Central memory CD8-positive, alpha-beta T cell (primary cell): ENCODE results near the gene TPRKB.
A peak's percentile ranks its signal among the peaks of the same experiment; 100 is the strongest.
"Not testable (repeated sequence)": the region's sequence is repeated elsewhere in the genome, so short reads cannot be mapped to it uniquely, and the experiment has no call there.

Experiments
- ATAC-seq: fragments of 150-1000 bp; cut with Tn5 transposase; replicated peaks from 2 replicates; pipeline ENCODE4 v1.10.0; 2022; ENCODE audit warnings: mild to moderate bottlenecking, moderate FRiP score, moderate number of reproducible peaks; ENCODE audit not compliant: poor library complexity, severe bottlenecking; ENCODE audit errors: extremely low read depth
- DNase-seq, 2 donors: peaks; one replicate each; pipeline ENCODE4 v3.0.0; 2021; ENCODE audit warnings: low spot score in 2 of 2
- H3K27ac Mint-ChIP-seq: one replicate; pipeline ENCODE4 v1.8.0; 2022; ENCODE audit warnings: low read depth, mild to moderate bottlenecking, moderate library complexity, mixed read lengths
- H3K27me3 Mint-ChIP-seq: one replicate; pipeline ENCODE4 v1.8.0; 2022; ENCODE audit warnings: mixed read lengths
- H3K36me3 Mint-ChIP-seq: one replicate; pipeline ENCODE4 v1.8.0; 2022; ENCODE audit warnings: mild to moderate bottlenecking, moderate library complexity, mixed read lengths; ENCODE audit not compliant: insufficient read depth
- H3K4me1 Mint-ChIP-seq: one replicate; pipeline ENCODE4 v1.8.0; 2022; ENCODE audit warnings: mixed read lengths
- H3K4me3 Mint-ChIP-seq: one replicate; pipeline ENCODE4 v1.8.0; 2022; ENCODE audit warnings: mild to moderate bottlenecking, moderate library complexity, mixed read lengths
- H3K9me3 Mint-ChIP-seq: one replicate; pipeline ENCODE4 v1.8.0; 2022; ENCODE audit warnings: mixed read lengths

TPRKB gene

DNA sequence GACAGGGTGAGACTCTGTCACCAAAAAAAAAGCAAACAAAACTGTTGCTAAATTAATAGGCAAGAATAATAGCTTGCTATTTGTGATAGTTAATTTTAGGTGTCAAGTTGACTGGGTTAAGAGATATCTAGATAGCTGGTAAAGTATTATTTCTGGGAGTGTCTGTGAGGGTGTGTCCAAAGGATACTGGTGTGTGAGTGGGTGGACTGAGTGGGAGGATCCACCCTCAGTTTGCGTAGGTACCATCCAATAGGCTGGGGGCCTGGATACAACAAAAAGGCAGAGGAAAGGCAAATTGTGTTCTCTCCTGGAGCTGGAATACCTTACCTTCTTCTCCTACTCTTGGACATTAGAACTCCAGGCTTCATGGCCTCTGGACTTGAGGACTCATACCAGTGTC, 27.8 kb upstream of the TPRKB start:
- peaks cover 75% of the 10 kb centered on the region for H3K36me3 Mint-ChIP-seq
- H3K27me3 Mint-ChIP-seq, result no peaks in the 10 kb centered on the region
- ATAC-seq (no peak), DNase-seq (no peak)
- H3K4me1 Mint-ChIP-seq, result peaks cover 9% of the 10 kb centered on the region
- H3K9me3 Mint-ChIP-seq, result no peaks in the 10 kb centered on the region
- H3K27ac Mint-ChIP-seq, result no peak overlapping the region
- H3K4me3 Mint-ChIP-seq, result no peak overlapping the region

DNA sequence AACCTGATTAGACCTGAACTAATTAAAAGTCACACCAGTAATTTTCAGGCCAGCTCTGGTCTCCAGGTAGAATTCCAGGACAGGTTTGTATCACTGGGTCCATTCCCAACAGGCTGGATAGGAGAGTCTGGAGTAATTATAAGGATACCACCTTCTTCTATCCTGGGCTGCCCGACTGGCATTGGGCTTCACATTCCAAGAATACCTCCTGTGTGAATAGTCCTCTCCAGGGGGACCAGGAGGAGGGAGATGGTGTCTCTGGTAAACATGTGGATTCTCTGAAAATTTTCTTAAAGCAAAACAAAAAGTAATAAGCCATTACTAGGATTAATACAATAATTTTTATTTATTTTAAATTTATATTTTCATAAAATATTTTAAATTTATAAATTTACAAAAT, 25.4 kb upstream of the TPRKB start:
- H3K27ac Mint-ChIP-seq, result peak overlapping the region; percentile 32
- DNase-seq (no peak), ATAC-seq (no peak)
- peaks cover under 1% of the 10 kb centered on the region for H3K4me1 Mint-ChIP-seq
- no peaks in the 10 kb centered on the region for H3K27me3 Mint-ChIP-seq
- no peak overlapping the region for H3K4me3 Mint-ChIP-seq
- peaks cover 64% of the 10 kb centered on the region for H3K36me3 Mint-ChIP-seq
- no peaks in the 10 kb centered on the region for H3K9me3 Mint-ChIP-seq

DNA sequence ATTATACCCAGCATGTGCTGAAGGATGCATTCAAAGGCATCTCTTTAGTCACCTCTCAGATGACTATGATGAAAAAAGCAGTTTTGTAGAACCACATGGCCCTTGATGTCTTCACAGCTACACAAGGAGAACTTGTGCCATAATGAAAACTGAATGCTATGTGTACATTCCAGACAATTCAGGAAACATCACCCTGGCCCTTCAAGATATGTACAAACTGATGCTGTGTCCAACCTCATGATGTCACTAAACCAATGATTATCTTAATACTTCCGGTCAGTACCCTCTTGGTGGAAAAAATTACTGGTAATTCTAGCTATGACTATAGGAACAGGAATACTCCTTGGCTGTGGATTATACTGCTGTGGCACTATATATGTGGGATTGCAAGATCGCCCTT, 22.8 kb upstream of the TPRKB start:
- Mint-ChIP-seq H3K27me3 (no peaks in the 10 kb centered on the region), H3K4me1 (no peaks in the 10 kb centered on the region), H3K36me3 (peaks cover 54% of the 10 kb centered on the region), H3K27ac (no peak overlapping the region), H3K9me3 (no peaks in the 10 kb centered on the region), H3K4me3 (no peak overlapping the region)
- ATAC-seq (no peak), DNase-seq (no peak)

DNA sequence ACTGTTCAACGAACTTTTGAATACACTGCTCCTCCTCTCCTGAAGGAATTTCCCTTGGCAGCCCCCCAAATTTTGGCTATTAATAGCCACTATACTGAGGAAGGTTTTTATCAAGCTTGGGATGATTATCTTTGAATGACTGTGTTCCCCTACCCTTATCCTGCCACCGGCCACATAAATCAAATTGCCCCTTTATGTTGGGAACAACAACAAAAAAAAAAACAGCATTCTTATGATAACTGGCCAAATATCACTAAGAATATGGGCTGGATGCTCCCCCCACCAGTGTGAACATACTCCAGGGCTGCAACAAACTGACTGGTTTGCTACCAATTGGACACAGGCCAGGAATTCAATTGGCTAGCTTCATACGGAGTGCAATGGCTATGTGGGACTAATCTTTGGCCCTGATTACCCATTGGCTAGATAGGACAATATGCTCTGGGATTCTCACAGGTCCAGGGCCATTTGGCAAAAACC, 22.2 kb upstream of the TPRKB start:
- Mint-ChIP-seq H3K27ac (no peak overlapping the region), H3K4me3 (no peak overlapping the region), H3K4me1 (peaks cover 3% of the 10 kb centered on the region), H3K9me3 (peaks cover 3% of the 10 kb centered on the region), H3K27me3 (no peaks in the 10 kb centered on the region), H3K36me3 (peaks cover 56% of the 10 kb centered on the region)
- ATAC-seq, result no peak
- DNase-seq, result no peak

DNA sequence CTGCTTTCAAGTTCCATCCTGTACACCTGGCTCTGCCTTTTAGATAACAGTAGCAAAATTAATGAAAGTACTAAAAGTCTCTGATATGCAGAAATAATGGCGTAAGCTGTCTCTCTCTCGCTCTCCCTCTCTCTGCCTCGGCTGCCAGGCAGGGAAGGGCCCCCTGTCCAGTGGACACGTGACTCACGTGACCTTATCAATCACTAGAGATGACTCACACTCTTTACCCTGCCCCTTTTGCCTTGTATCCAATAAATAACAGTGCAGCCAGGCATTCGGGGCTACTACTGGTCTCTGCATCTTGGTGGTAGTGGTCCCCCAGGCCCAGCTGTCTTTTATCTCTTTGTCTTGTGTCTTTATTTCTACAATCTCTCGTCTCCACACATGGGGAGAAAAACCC, 17.2 kb upstream of the TPRKB start:
- H3K36me3 Mint-ChIP-seq, result peaks cover 33% of the 10 kb centered on the region
- H3K9me3 Mint-ChIP-seq, H3K4me3 Mint-ChIP-seq, ATAC-seq, H3K27ac Mint-ChIP-seq, H3K4me1 Mint-ChIP-seq, H3K27me3 Mint-ChIP-seq, DNase-seq: not testable (repeated sequence)

DNA sequence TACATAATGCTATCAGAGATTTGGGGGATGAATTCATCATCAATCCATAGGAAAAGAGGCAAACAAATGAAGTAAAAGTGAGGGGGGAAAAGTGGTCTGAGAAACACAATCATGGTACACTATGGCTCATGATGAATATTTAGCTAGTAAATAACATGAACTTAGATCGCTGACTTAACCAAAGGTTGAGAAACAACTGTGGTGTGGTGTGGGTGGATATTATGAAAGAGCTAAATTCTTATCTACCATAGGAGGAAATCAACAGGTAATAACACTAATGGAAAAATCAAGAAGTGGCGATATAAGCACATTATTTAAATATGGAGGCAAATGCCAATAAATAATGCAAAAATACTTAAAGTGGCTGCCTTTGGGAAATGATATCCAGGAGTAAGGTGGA, 12.2 kb upstream of the TPRKB start:
- H3K4me3 Mint-ChIP-seq, result no peak overlapping the region
- H3K36me3 Mint-ChIP-seq, result peaks cover 22% of the 10 kb centered on the region
- peaks cover 2% of the 10 kb centered on the region for H3K4me1 Mint-ChIP-seq
- H3K9me3 Mint-ChIP-seq, result peaks cover 2% of the 10 kb centered on the region
- H3K27me3 Mint-ChIP-seq, result no peaks in the 10 kb centered on the region
- DNase-seq (no peak), ATAC-seq (no peak)
- no peak overlapping the region for H3K27ac Mint-ChIP-seq

DNA sequence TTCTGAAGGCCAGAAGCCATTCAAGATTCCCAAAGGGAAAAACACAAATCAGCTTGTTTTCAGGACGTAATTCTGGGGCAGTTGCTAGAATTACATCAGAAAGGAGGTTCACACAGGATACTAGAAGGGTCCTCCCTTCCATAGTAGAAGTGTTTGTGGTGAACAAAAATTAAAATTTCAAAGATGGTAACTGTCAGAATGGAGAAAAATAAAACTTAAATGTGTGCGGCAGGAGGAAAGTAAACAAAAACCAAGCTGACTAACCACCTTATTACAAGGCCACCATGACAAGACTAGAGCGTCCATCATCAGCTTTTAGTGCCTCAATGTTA, 9.7 kb upstream of the TPRKB start:
- DNase-seq (no peak), ATAC-seq (no peak)
- H3K36me3 Mint-ChIP-seq, result peaks cover 17% of the 10 kb centered on the region
- H3K27ac Mint-ChIP-seq, result no peak overlapping the region
- H3K4me3 Mint-ChIP-seq, result no peak overlapping the region
- no peaks in the 10 kb centered on the region for H3K9me3 Mint-ChIP-seq
- H3K4me1 Mint-ChIP-seq, result no peaks in the 10 kb centered on the region
- H3K27me3 Mint-ChIP-seq, result no peaks in the 10 kb centered on the region

DNA sequence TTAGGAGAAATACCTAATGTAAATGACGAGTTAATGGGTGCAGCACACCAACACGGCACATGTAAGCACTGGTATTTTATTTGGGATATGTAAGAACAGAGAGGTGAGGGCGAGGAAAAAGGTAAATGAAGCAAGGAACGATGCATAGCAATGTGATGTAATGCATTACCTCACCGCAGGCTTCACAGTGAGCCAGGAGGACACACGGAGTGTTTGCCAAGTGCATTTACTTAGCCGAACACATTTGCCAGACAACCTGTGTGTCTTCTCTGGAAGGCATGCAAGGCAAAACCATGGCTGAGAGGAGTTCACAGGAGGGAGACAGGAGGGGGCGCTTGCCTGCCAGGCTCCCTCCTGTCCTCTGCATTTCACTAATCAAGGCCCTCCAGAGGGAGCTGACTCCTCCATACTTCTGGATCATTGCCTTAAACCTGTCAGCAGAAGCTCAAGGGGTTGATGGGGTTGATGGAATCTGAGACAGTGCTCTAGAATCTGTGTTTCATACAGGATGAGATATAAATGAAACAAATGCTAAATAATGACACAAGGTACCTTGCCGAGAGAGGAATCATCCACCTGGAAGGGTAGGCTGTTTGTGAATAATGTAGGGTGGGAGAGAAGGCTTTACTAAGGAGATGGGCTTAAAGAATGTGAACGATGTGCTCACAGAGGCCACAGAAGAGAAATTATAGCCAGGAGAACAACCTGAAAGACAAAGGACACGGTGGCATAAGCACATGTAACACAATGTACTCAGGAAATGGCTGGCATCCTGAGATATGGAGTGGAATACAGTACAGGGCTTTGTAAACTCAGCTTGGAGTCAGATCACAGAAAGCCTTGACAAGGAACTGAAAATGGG, 9.1 kb upstream of the TPRKB start:
- H3K4me3 Mint-ChIP-seq, result no peak overlapping the region
- ATAC-seq, result no peak
- H3K9me3 Mint-ChIP-seq, result no peaks in the 10 kb centered on the region
- no peaks in the 10 kb centered on the region for H3K4me1 Mint-ChIP-seq
- H3K27me3 Mint-ChIP-seq, result no peaks in the 10 kb centered on the region
- no peak overlapping the region for H3K27ac Mint-ChIP-seq
- peaks cover 19% of the 10 kb centered on the region for H3K36me3 Mint-ChIP-seq
- DNase-seq, result no peak

DNA sequence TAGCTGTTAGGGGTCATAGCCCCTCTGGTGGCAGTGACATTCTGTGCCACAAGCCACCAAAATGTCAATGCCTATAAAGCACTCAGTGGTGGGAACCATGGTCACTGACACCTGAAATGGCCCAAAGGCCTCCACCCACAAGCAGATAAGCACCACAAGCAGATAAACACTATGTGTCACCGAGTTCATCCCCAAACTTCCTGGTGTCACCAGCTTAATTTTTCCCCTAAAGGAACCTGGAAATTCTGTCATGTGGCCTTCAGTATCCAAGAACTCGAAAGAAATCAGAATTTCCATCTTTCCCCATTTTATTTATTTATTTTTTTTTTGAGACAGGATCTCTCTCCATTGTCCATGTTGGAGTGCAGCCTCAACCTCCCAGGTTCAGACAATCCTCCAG, 3.6 kb upstream of the TPRKB start:
- peaks cover 18% of the 10 kb centered on the region for H3K4me1 Mint-ChIP-seq
- no peaks in the 10 kb centered on the region for H3K27me3 Mint-ChIP-seq
- no peak for ATAC-seq
- H3K9me3 Mint-ChIP-seq, result peaks cover 5% of the 10 kb centered on the region
- DNase-seq, result no peak
- H3K27ac Mint-ChIP-seq, result no peak overlapping the region
- peaks cover 20% of the 10 kb centered on the region for H3K36me3 Mint-ChIP-seq
- no peak overlapping the region for H3K4me3 Mint-ChIP-seq

DNA sequence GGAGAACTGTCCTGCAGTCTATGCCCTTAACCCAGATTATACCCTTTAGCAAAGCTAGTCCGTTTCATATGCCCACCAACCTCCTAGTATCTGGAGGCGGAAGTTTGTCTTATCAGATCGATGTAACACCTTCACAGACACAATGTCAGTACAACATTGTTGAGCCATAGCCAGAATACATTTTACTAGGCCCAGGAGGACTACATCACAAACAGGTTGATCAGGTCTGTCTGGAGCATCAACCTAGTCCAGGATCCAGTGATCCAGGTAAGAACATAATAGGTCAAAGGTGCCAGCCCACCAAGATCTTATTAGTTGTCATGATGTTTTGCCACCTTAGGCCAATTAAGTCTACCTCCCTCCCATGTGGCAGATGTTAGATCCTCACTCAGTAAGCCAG, 2.0 kb upstream of the TPRKB start:
- no peak overlapping the region for H3K27ac Mint-ChIP-seq
- H3K9me3 Mint-ChIP-seq, result peaks cover 5% of the 10 kb centered on the region
- no peak for ATAC-seq
- peaks cover 22% of the 10 kb centered on the region for H3K36me3 Mint-ChIP-seq
- H3K4me3 Mint-ChIP-seq, result no peak overlapping the region
- no peaks in the 10 kb centered on the region for H3K27me3 Mint-ChIP-seq
- peaks cover 18% of the 10 kb centered on the region for H3K4me1 Mint-ChIP-seq
- DNase-seq, result no peak

DNA sequence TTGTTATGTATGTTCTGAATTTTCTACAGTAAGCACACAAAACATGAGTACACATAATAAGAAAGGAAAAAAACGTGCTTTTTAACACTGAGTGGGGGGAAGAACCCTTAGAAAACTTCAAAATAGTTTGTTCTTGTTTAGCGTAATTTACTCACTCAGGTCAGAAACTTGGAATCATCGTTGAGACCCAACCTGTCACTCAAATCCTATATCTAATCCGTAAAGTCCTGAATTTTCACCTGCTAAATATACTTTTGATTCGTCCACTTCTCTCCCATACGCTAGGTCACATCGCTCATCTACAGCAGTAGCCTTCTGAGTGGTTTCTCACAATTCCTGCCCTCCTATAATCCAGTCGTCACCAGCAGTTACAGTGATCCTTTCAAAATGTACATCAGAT, 767 bp downstream of the TPRKB start:
- H3K4me3 Mint-ChIP-seq, result peak overlapping the region; percentile 92
- H3K36me3 Mint-ChIP-seq, result peaks cover 32% of the 10 kb centered on the region
- DNase-seq, result no peak
- ATAC-seq, result no peak
- peaks cover 5% of the 10 kb centered on the region for H3K9me3 Mint-ChIP-seq
- peaks cover 18% of the 10 kb centered on the region for H3K4me1 Mint-ChIP-seq
- H3K27me3 Mint-ChIP-seq, result no peaks in the 10 kb centered on the region
- peak overlapping the region; percentile 85 for H3K27ac Mint-ChIP-seq

DNA sequence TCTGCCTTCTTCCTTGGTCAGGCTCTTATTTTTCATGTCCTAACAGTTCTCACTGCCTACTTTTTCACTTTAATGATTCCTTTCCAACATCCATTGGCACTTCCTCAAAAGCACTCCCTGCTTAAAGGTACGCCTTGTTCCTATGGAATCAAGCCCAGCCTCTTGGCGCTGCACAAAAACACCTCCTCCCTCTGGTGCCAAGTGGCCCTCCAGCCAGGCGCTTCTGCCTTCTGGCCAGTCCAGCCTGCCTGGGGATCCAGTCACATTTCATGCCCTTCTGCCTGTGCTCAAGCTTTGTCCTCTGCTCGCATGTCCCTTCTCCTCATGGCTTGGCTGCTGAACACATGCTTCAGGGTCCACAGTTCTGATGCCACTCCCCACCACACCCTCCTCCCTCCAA, 6.3 kb downstream of the TPRKB start:
- ATAC-seq, result no peak

DNA sequence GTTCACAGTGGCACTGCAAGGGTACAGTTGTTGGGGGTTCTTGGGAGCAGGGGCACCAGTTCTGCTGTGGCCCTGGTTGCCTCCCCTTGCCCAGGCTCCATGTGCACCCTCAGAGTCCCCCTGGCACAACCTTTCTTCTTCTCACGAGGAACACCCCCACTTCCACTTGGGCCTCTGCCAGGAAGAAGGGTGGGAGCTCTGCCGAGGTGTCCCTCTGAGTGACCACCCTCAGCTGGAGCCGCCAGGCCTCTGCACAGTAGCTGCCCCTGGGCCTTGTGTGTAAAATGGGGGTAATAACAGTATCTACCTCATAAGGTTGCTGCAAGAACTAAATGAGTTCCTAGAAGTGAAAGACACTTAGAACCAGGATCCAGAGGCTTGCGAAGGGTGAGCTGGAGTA, 8.4 kb downstream of the TPRKB start:
- Mint-ChIP-seq H3K9me3 (no peaks in the 10 kb centered on the region), H3K27ac (no peak overlapping the region), H3K4me3 (no peak overlapping the region), H3K27me3 (no peaks in the 10 kb centered on the region), H3K36me3 (peaks cover 32% of the 10 kb centered on the region), H3K4me1 (no peaks in the 10 kb centered on the region)
- DNase-seq (no peak), ATAC-seq (no peak)

More for the DNA sequence above, 6.3 kb downstream of the TPRKB start:
- H3K27me3 Mint-ChIP-seq, result no peaks in the 10 kb centered on the region
- no peak overlapping the region for H3K27ac Mint-ChIP-seq
- DNase-seq, result no peak
- peaks cover 38% of the 10 kb centered on the region for H3K36me3 Mint-ChIP-seq
- no peaks in the 10 kb centered on the region for H3K9me3 Mint-ChIP-seq
- H3K4me3 Mint-ChIP-seq, result no peak overlapping the region
- no peaks in the 10 kb centered on the region for H3K4me1 Mint-ChIP-seq
